ENCODE measurements around the gene ABCA4. TPM values are rescaled to one million over a fixed set of nuclear protein-coding genes. Genes with fewer than 3 reads are reported as not detected.
A peak's percentile ranks its signal among the peaks of the same experiment; 100 is the strongest.

The ABCA4 gene
- total RNA-seq, 4 donors from 2014 or later: not detected

DNA sequence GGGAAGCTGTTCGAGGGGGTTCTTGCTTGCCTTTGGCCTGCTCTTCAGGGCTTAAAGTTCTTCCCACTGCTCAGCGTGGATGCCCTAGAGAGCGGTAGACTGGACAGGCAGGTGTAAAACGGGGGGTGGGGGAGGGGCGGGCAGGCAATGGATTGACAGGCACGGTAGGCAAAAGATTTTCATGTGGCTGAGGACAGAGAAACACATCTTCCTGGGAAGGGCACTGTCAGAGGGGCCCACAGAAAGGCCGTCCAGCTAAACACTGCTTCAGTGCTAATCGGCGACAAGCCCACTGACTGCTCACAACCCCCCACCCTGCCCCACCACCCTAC lies 412 bp downstream of the ABCA4 start:
- H3K27me3 ChIP-seq: no peaks in the 10 kb centered on the region
- DNase-seq: no peak
- no peaks in the 10 kb centered on the region for H3K36me3 ChIP-seq
- no peak overlapping the region for H3K27ac ChIP-seq
- in situ Hi-C loops (cut with MboI; ENCODE audit: low sequenced_read_pairs in 4 of 4): no loop called here
- ATAC-seq: no peak
- H3K4me3 ChIP-seq: no peak overlapping the region
- intact Hi-C loops (cut with DNase I; ENCODE audit: low total_unique reads): no loop called here
- no peaks in the 10 kb centered on the region for H3K9me3 ChIP-seq
- TF ChIP-seq, protein P1, sequence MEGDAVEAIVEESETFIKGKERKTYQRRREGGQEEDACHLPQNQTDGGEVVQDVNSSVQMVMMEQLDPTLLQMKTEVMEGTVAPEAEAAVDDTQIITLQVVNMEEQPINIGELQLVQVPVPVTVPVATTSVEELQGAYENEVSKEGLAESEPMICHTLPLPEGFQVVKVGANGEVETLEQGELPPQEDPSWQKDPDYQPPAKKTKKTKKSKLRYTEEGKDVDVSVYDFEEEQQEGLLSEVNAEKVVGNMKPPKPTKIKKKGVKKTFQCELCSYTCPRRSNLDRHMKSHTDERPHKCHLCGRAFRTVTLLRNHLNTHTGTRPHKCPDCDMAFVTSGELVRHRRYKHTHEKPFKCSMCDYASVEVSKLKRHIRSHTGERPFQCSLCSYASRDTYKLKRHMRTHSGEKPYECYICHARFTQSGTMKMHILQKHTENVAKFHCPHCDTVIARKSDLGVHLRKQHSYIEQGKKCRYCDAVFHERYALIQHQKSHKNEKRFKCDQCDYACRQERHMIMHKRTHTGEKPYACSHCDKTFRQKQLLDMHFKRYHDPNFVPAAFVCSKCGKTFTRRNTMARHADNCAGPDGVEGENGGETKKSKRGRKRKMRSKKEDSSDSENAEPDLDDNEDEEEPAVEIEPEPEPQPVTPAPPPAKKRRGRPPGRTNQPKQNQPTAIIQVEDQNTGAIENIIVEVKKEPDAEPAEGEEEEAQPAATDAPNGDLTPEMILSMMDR (IDR thresholded peaks at IDR 0.05 in 4 of 5, conservative IDR thresholded peaks at IDR 0.05 in 1 of 5): no peak
- TF ChIP-seq POLR2A (IDR thresholded peaks at IDR 0.05): no peak
- H3K4me1 ChIP-seq: no peaks in the 10 kb centered on the region

DNA sequence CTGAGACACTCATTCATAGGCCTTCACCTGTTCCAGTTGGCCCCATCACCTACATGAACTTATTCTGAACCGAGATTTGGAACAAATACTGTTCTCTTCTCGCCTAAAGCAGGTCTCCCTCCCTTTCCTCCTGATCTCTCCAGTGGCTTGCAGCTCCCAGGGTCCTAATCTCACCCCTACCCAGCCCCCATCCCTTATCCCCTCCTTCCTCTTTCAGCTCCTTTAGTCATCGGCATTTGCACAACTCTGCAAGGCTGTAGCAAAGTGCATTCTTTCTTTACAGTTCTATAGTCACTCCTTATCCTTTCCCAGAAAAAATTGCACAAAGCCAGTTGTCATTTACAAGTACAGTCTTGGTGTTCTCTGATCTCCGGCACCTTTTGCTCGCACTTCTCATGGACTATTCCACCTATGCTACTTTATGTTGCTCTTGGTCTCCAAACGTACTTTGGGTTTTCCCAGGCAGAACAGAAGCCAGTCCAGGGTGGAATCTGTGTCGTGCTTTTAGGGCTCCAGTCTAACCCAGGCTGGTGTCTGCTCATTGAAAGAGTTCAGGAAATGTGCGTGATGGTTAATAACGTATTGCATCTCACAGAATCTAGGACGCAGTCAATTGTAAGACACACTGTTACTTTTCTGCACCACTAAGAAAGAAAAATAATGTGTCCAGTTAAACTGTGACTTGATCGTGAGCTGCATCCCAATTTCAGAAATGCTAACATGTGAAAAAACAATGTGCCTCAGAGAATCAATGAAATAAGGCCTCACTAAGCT lies 965 bp downstream of the ABCA4 start:
- in situ Hi-C loops (cut with MboI; ENCODE audit: low sequenced_read_pairs in 4 of 4): no loop called here
- TF ChIP-seq, protein P1 (IDR thresholded peaks at IDR 0.05 in 4 of 5, conservative IDR thresholded peaks at IDR 0.05 in 1 of 5): no peak
- no peak for TF ChIP-seq POLR2A (IDR thresholded peaks at IDR 0.05)
- H3K27ac ChIP-seq: no peak overlapping the region
- intact Hi-C loops (cut with DNase I; ENCODE audit: low total_unique reads): no loop called here
- DNase-seq (no peak), ATAC-seq (no peak)
- H3K27me3 ChIP-seq: no peaks in the 10 kb centered on the region
- no peaks in the 10 kb centered on the region for H3K36me3 ChIP-seq
- no peaks in the 10 kb centered on the region for H3K9me3 ChIP-seq
- no peak overlapping the region for H3K4me3 ChIP-seq
- no peaks in the 10 kb centered on the region for H3K4me1 ChIP-seq

DNA sequence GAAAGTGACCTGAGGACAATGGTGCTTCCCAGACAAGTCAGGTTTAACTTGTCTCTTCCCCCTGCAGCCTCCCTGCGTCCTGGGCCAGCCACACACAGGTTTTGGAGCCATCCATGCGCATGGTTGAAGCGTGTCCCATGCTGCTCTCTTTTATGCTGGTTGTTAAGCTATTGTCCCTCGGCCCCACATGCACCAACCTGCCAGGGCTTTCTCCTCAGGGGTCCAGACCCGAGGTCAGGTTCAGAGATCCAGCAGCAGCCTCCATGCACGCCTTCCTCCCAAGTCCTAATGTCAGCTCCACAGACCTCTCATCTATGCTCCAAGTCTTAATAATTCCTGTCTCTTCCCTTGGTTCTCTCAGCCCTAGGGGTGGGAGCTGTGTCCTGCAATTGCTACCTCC lies 1.6 kb downstream of the ABCA4 start:
- TF ChIP-seq, protein P1 (IDR thresholded peaks at IDR 0.05 in 4 of 5, conservative IDR thresholded peaks at IDR 0.05 in 1 of 5): no peak
- TF ChIP-seq POLR2A (IDR thresholded peaks at IDR 0.05): no peak
- Histone ChIP-seq H3K9me3 (no peaks in the 10 kb centered on the region), H3K4me3 (no peak overlapping the region), H3K4me1 (no peaks in the 10 kb centered on the region), H3K27ac (no peak overlapping the region), H3K36me3 (no peaks in the 10 kb centered on the region), H3K27me3 (no peaks in the 10 kb centered on the region)
- no peak for DNase-seq
- intact Hi-C loops (cut with DNase I; ENCODE audit: low total_unique reads): no loop called here
- in situ Hi-C loops (cut with MboI; ENCODE audit: low sequenced_read_pairs in 4 of 4): no loop called here
- no peak for ATAC-seq

DNA sequence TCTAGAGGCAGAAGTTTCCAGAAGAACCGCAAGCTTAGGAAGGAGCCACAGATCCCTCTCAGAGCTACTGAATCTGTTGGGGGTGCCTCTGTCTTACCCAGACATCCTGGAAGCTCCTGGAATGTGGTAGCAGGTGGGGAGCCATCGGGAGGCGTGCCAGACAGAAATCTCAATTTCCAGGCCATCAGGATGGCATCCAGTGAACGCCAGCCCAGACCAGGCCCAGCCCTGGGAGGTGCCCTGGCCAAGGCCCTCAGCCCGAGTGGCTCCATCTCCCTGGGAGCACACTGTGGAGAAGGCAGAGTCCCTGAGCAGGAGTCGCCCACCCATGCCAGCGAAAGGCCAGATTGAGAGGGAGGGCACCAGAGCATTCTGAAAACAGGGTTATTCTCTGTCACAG lies 2.5 kb downstream of the ABCA4 start:
- no peaks in the 10 kb centered on the region for H3K4me1 ChIP-seq
- H3K4me3 ChIP-seq: no peak overlapping the region
- TF ChIP-seq, protein P1 (IDR thresholded peaks at IDR 0.05 in 4 of 5, conservative IDR thresholded peaks at IDR 0.05 in 1 of 5): no peak
- TF ChIP-seq POLR2A (IDR thresholded peaks at IDR 0.05): no peak
- H3K9me3 ChIP-seq: no peaks in the 10 kb centered on the region
- DNase-seq (no peak), ATAC-seq (no peak)
- in situ Hi-C loops (cut with MboI; ENCODE audit: low sequenced_read_pairs in 4 of 4): no loop called here
- intact Hi-C loops (cut with DNase I; ENCODE audit: low total_unique reads): no loop called here
- no peaks in the 10 kb centered on the region for H3K27me3 ChIP-seq
- H3K36me3 ChIP-seq: no peaks in the 10 kb centered on the region
- H3K27ac ChIP-seq: peak overlapping the region in 1 of 4 donors; percentile 11

DNA sequence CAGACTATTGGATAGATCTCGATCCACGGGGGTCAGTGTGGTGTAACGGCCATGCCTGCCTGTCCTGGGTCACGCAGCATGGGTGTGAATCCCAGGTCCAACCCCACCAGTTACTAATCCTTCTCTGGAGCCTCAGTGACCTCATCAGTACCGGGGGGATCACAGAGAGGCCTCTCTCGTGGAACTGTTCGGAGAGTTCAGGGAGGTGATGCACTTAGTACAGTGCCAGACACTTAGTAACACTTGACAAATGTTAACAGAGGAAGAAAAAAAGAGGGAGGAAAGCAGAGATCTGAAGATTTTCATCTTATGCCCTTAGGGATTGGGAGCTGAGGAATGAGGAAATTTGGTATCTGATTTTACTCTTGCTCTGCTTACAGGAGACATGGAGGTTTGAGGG lies 2.9 kb downstream of the ABCA4 start:
- Histone ChIP-seq H3K9me3 (no peaks in the 10 kb centered on the region), H3K27me3 (no peaks in the 10 kb centered on the region), H3K27ac (peak overlapping the region in 1 of 4 donors; percentile 11), H3K4me1 (no peaks in the 10 kb centered on the region), H3K4me3 (no peak overlapping the region), H3K36me3 (no peaks in the 10 kb centered on the region)
- intact Hi-C loops (cut with DNase I; ENCODE audit: low total_unique reads): no loop called here
- no peak for DNase-seq
- TF ChIP-seq POLR2A (IDR thresholded peaks at IDR 0.05): no peak
- TF ChIP-seq, protein P1 (IDR thresholded peaks at IDR 0.05 in 4 of 5, conservative IDR thresholded peaks at IDR 0.05 in 1 of 5): no peak
- no peak for ATAC-seq
- in situ Hi-C loops (cut with MboI; ENCODE audit: low sequenced_read_pairs in 4 of 4): no loop called here
